Stimulated activated naive CD8-positive, alpha-beta T cell treated with anti-CD3 and anti-CD28 coated beads, Interleukin-15, amount 100 ng/mL, for 72 hours (primary cell): ENCODE measurements around the gene LRTM1.

Experiments used
- ATAC-seq: fragments of 150-1000 bp; cut with Tn5 transposase; 2 replicates; pipeline ENCODE4 v1.10.0; 2021; ENCODE audit warnings: mild to moderate bottlenecking, moderate library complexity
- DNase-seq, 2 donors: peaks; one replicate each; pipeline ENCODE4 v3.0.0; 2021 to 2022
- H3K27ac Mint-ChIP-seq, 2 donors: one replicate each; pipeline ENCODE4 v1.8.0; 2022; ENCODE audit warnings: mild to moderate bottlenecking in 2 of 2, mixed read lengths in 2 of 2, moderate library complexity in 2 of 2
- H3K27me3 Mint-ChIP-seq: one replicate; pipeline ENCODE4 v1.8.0; 2022; ENCODE audit warnings: mixed read lengths
- H3K4me1 Mint-ChIP-seq: one replicate; pipeline ENCODE4 v1.8.0; 2022; ENCODE audit warnings: mild to moderate bottlenecking, mixed read lengths
- H3K4me3 Mint-ChIP-seq, 2 donors: one replicate each; pipeline ENCODE4 v1.8.0; 2022; ENCODE audit warnings: mild to moderate bottlenecking in 2 of 2, mixed read lengths in 2 of 2, moderate library complexity in 1 of 2
- H3K9me3 Mint-ChIP-seq, 2 donors: one replicate each; pipeline ENCODE4 v1.8.0; 2022; ENCODE audit warnings: mixed read lengths in 2 of 2

The LRTM1 gene

DNA sequence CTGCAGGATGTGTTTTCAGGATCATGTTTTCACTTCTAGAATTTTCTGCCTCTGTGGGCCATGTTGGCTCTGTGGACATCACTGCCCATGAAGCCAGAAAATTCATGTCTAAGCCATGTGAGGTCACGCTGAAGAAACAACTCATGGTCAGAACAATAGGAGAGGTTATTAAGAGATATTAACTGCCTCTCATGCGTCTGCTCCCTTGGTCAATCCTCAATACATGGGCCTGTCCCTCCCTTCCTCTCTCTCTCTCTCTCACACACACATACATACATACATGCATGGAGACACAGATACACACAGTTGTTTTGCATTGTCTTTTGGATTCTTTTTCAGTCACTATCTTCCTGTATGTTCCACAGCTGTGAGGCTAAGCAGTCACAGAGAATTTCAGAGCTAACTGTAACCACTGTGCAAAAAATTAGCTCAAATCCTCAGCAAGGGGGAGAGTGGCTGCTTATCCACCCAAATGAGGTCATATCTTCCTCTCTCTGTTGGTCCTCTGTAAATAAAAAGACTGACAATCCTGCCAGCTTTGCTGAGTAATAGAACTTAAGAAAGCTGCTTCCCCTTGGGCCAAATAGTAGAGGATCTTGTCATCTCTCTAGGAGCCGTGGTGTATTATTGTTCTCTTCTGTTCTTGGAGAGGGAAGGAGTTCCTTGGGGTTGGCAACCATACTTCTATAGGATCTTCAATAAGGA is 45.6 kb downstream of the LRTM1 start:
- no peak overlapping the region for H3K4me3 Mint-ChIP-seq
- peaks cover 0 to 8% of the 10 kb centered on the region in 2 donors for H3K9me3 Mint-ChIP-seq
- no peak overlapping the region for H3K27ac Mint-ChIP-seq
- no peak for DNase-seq
- ATAC-seq: no peak
- peaks cover 9% of the 10 kb centered on the region for H3K27me3 Mint-ChIP-seq
- H3K4me1 Mint-ChIP-seq: no peaks in the 10 kb centered on the region

DNA sequence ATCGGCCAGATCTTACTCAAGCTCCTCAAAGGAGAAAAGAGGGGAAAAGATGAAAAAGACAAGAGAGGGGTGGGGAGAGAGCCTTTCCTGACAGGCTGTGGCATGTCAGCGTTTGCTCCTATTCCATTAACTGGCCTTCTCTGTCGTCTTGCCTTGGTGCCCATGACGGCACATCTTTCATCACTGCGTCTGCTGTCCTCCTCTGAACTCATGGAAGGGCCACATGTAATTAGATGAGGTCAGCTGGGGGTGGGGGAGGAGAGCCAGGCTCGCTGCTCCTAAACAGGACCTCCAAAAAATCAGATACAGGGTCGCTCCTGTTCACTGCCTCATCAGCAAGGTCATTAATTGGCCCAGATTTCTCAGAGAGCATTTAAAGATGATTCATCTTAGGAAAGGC is 49.7 kb downstream of the LRTM1 start:
- Mint-ChIP-seq H3K9me3 (peaks cover 0 to 8% of the 10 kb centered on the region in 2 donors), H3K27ac (no peak overlapping the region), H3K4me3 (no peak overlapping the region), H3K4me1 (no peaks in the 10 kb centered on the region), H3K27me3 (peaks cover 9% of the 10 kb centered on the region)
- ATAC-seq (no peak), DNase-seq (no peak)

DNA sequence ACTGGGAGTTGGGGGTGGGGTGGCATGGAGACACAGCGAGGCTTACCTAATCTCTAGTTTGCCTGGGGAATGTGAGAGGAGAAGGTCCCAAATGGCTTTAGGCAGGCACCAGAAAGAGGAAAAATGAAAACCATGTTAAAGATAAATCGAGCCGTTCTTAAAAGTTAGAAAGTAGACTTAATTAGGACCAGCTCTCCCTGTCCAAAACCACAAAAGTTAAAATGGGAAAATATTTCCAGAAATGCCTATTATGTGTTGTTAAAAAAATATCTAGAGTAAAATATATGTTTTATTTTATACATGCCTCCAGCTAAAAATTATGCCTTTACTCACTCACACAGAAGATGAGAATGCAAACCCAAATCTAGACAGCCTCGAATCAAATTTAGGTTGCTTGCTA is 50.1 kb downstream of the LRTM1 start:
- no peak overlapping the region for H3K4me3 Mint-ChIP-seq
- no peak for DNase-seq
- H3K27ac Mint-ChIP-seq: no peak overlapping the region
- no peak for ATAC-seq
- H3K4me1 Mint-ChIP-seq: no peaks in the 10 kb centered on the region
- H3K9me3 Mint-ChIP-seq: peaks cover 0 to 10% of the 10 kb centered on the region in 2 donors
- H3K27me3 Mint-ChIP-seq: peaks cover 9% of the 10 kb centered on the region

DNA sequence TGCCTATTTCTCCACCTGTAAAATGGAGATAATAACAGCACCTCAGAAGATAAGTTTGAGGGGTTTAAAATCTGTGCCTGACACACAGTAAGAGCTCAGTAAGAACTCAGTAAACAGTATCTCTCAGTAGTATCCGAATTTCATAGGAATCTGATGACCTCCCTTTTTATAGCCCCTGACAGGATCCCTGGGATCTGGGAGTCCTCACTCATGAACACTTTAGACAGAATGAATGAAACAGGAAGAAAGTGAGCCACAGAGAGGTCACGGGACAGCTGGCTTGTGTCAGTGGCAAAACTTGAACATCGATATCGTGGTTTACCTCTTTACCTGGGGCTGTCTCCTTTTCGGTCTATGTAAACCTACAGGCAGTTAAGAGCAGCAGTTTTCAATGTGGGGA is 51.2 kb downstream of the LRTM1 start:
- no peak overlapping the region for H3K4me3 Mint-ChIP-seq
- no peaks in the 10 kb centered on the region for H3K4me1 Mint-ChIP-seq
- H3K27ac Mint-ChIP-seq: no peak overlapping the region
- DNase-seq (no peak), ATAC-seq (no peak)
- peaks cover 13% of the 10 kb centered on the region for H3K27me3 Mint-ChIP-seq
- peaks cover 0 to 20% of the 10 kb centered on the region in 2 donors for H3K9me3 Mint-ChIP-seq

DNA sequence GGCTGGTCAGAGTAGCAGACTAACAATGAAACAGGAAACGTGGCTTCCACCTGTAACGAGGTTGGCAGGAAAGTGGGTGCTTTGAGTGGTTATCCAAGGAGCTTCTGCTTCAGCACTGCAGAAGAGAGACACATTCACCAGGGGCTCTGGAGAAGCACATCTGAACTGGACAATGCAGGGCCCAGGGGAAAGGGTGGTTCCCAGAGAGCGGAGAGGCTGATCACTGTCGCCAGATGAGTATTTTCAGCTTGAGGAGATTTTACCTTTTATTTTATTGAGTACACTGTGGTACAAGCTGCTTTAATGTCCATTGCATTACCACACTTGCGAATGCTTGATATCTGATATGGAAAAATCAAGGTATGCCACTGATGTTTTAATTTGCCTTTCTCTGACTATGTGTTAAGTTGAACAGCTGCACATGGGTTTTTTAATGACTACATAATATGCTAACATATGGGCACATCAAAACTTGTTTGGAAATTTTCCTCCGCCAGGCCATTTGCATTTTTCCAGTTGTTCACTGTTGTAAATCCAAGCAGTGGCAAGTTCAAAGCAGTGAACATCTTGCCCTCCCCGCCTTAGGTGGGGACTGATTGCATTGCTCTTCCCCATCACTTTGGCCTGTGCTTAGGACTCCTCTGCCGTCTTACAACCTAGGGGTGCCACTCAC is 52.1 kb downstream of the LRTM1 start:
- Mint-ChIP-seq H3K9me3 (peaks cover 0 to 23% of the 10 kb centered on the region in 2 donors), H3K4me1 (no peaks in the 10 kb centered on the region), H3K27me3 (peaks cover 15% of the 10 kb centered on the region), H3K4me3 (no peak overlapping the region), H3K27ac (no peak overlapping the region)
- ATAC-seq (no peak), DNase-seq (no peak)

DNA sequence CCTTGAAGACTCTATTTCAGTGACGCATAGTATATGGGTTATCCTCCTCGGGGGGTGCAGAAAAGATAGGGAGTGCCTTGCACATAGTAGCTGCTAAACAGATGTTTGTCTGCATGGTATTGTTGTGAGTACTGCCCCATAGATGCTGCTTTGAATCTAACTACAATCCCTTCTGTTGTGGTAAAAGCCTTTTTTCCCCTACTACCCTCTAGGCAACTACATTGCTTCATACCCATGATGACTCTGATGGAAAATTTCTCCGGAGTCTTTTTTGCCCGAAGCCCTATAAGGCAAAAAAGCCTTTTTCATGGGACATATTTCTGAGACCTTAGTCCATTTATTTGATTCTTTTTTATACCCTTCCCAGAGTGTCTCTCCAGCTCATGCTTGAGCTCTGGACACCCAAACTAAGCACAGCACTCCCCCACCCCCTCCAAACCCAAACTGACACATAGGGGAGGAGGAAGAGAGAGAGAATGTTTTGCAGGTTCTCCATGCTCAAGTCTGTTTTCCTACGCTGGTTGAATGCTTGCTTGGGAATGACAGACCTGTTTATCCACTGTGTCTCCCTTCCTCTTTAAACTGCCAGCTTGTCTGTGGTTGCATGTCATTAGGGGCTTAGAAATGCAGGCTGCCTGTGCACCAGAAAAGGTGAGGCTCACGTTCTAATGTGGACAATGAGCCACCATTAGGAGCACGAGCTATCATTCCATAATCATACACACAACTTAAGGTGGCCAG is 52.9 kb downstream of the LRTM1 start:
- H3K9me3 Mint-ChIP-seq: peaks cover 0 to 23% of the 10 kb centered on the region in 2 donors
- DNase-seq: no peak
- ATAC-seq: no peak
- no peaks in the 10 kb centered on the region for H3K4me1 Mint-ChIP-seq
- H3K27me3 Mint-ChIP-seq: peaks cover 15% of the 10 kb centered on the region
- no peak overlapping the region for H3K4me3 Mint-ChIP-seq
- no peak overlapping the region for H3K27ac Mint-ChIP-seq

DNA sequence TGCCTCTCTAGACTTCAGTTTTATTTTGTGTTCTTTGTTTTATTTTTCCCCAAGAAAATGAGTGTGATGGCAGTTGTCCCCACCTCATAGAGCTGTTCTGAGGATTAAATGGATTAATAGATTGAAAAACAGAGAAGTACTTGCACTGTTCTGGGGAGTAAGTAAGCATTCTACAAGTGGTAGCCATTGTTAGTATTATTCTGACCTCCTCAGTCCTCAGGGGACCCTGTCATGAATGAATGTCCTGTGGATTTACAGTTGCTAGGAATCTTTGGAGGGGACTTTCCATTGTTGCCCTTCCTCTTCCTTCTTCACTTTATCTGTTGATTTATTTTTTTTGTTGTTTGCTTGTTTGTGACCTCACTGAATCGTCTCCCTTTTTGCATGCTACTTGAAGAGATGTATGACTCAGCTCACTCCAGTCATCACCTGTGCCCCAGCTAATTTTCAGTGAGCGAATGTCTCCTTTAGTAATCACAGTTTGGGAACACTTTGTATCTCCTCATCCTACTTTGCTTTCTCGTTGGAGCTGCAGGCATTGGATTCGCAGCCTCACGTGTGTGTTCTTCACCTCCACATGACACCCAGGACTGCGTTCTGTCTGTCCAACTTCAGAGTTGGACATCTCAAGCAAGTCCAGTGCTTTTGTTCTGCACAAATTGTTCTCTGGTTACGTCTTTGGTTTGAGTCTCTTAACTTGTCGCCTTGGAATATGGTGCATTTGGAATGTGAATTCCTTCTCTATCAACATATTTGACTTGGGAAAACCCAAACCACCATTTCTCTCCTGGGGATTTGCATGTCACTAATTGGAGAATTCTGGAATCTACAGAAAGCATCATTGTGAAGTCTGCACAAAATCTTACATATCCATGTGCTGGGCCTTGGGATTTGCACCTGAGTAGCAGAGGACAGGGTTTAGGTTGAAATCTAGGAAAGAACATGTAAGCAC is 54.5 kb downstream of the LRTM1 start:
- Mint-ChIP-seq H3K4me3 (no peak overlapping the region), H3K27ac (no peak overlapping the region), H3K4me1 (no peaks in the 10 kb centered on the region), H3K27me3 (peaks cover 7% of the 10 kb centered on the region), H3K9me3 (peaks cover 4 to 17% of the 10 kb centered on the region in 2 donors)
- ATAC-seq: no peak
- no peak for DNase-seq

DNA sequence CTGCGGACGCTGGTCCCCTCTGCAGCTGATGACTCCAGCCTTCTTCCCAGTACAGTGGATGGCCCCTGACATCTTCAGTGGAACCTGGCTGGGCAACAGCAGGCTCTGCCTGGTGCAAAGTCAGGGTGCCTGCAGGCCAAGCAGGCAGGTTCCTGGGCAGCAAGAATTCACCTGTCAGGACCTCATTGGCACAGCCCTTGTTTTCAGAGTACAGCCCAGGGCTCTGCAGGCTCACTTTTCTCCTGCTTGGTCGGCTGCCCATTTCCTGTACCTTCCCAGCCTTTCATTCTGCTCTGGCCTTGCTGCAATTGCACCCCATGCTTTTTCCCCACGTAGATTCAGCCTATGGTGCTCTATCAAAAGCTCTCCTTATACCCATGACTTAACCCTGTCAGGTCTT is 56.0 kb downstream of the LRTM1 start:
- ATAC-seq (no peak), DNase-seq (no peak)
- peaks cover 4 to 15% of the 10 kb centered on the region in 2 donors for H3K9me3 Mint-ChIP-seq
- H3K27me3 Mint-ChIP-seq: peaks cover 7% of the 10 kb centered on the region
- H3K4me3 Mint-ChIP-seq: no peak overlapping the region
- H3K4me1 Mint-ChIP-seq: no peaks in the 10 kb centered on the region
- H3K27ac Mint-ChIP-seq: no peak overlapping the region

DNA sequence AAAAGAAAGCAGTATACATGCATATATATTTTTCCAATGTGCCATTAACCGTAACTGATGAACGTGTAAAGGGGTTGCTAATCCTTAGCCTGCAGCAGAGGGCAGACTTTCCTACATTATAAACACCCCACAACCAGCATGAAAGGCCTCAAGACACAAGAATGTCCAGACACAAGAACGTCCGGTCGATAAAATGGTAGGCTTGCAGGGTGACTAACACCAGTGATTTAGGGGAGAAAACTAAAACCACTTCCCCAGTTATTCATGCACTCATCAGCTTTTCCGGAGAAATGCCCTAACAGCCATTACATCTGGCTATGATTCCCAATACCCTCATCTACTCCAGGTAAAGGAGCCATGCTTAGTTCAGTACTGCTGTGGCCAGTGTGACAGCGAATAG is 57.4 kb downstream of the LRTM1 start:
- Mint-ChIP-seq H3K27ac (no peak overlapping the region), H3K4me3 (no peak overlapping the region), H3K27me3 (peaks cover 7% of the 10 kb centered on the region), H3K4me1 (no peaks in the 10 kb centered on the region), H3K9me3 (peaks cover 4 to 15% of the 10 kb centered on the region in 2 donors)
- no peak for ATAC-seq
- DNase-seq: no peak
